GM18498 (cell line): ENCODE data around the gene FABP7.

Experiments used
- ATAC-seq: cut with Tn5 transposase; IDR thresholded peaks from one replicate; pipeline ENCODE4 v1.9.1; 2021; ENCODE audit warnings: mild to moderate bottlenecking, moderate library complexity; ENCODE audit not compliant: unreplicated experiment

The FABP7 gene

GRCh38 chr6:122792766-122793165 lies 13.2 kb downstream of the FABP7 start:
- no peak for ATAC-seq

- ATAC-seq, result no peak
These were observed 18.0 kb downstream of the FABP7 start for GRCh38 chr6:122797537-122797936.

GRCh38 chr6:122798099-122798641 lies 18.7 kb downstream of the FABP7 start:
- ATAC-seq, result peak; percentile 75

- no peak for ATAC-seq
These were observed 19.7 kb downstream of the FABP7 start for GRCh38 chr6:122799140-122799745.

GRCh38 chr6:122799916-122800686 lies 20.6 kb downstream of the FABP7 start:
- ATAC-seq, result no peak

GRCh38 chr6:122800906-122801305 lies 21.4 kb downstream of the FABP7 start:
- no peak for ATAC-seq

- no peak for ATAC-seq
These were observed 21.9 kb downstream of the FABP7 start for GRCh38 chr6:122801397-122801796.

GRCh38 chr6:122803171-122803661 lies 23.7 kb downstream of the FABP7 start:
- no peak for ATAC-seq

- no peak for ATAC-seq
These were observed 25.5 kb downstream of the FABP7 start for GRCh38 chr6:122804962-122805485.

- ATAC-seq, result no peak
These were observed 26.8 kb downstream of the FABP7 start for GRCh38 chr6:122806291-122806690.

- no peak for ATAC-seq
These were observed 28.8 kb downstream of the FABP7 start for GRCh38 chr6:122808121-122808885.

GRCh38 chr6:122809001-122809400 lies 29.5 kb downstream of the FABP7 start:
- no peak for ATAC-seq

GRCh38 chr6:122809691-122810090 lies 30.2 kb downstream of the FABP7 start:
- no peak for ATAC-seq

- no peak for ATAC-seq
These were observed 30.7 kb downstream of the FABP7 start for GRCh38 chr6:122810189-122810588.

GRCh38 chr6:122817358-122817757 lies 37.8 kb downstream of the FABP7 start:
- ATAC-seq, result no peak

GRCh38 chr6:122817766-122818165 lies 38.2 kb downstream of the FABP7 start:
- ATAC-seq, result no peak

GRCh38 chr6:122818866-122819265 lies 39.4 kb downstream of the FABP7 start:
- ATAC-seq, result no peak

GRCh38 chr6:122821095-122821494 lies 41.6 kb downstream of the FABP7 start:
- no peak for ATAC-seq

GRCh38 chr6:122825163-122825562 lies 45.6 kb downstream of the FABP7 start:
- no peak for ATAC-seq

GRCh38 chr6:122829456-122829855 lies 49.9 kb downstream of the FABP7 start:
- no peak for ATAC-seq

GRCh38 chr6:122831511-122831910 lies 52.0 kb downstream of the FABP7 start:
- no peak for ATAC-seq
